ENCODE data around the gene POU4F3.

Gene POU4F3

DNA sequence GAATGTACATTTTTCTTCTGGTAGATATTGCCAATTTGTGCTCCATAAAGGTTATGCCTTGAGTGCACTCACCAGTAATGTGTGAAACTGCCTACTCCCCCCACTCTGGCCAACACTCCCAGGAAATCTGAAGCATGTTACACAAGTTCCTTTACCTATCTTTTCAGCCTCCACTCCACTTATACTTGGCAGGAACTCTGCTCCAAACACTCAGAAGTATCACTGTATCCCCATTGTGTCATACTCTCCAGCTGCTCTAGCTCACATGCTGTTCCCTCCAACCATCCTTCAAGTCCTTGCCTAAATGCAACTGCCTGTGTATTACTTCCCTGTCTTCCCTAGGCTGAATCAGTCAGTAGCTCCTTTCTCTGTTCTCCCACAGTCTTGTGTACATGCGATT is 28.3 kb downstream of the POU4F3 start:
- no peak for TF ChIP-seq SPI1 (IDR thresholded peaks at IDR 0.05; ENCODE audit: borderline replicate concordance, low read depth)
- TF ChIP-seq CTCF (IDR thresholded peaks at IDR 0.05; ENCODE audit: insufficient read depth, low read length): no peak
- TF ChIP-seq, protein P1, sequence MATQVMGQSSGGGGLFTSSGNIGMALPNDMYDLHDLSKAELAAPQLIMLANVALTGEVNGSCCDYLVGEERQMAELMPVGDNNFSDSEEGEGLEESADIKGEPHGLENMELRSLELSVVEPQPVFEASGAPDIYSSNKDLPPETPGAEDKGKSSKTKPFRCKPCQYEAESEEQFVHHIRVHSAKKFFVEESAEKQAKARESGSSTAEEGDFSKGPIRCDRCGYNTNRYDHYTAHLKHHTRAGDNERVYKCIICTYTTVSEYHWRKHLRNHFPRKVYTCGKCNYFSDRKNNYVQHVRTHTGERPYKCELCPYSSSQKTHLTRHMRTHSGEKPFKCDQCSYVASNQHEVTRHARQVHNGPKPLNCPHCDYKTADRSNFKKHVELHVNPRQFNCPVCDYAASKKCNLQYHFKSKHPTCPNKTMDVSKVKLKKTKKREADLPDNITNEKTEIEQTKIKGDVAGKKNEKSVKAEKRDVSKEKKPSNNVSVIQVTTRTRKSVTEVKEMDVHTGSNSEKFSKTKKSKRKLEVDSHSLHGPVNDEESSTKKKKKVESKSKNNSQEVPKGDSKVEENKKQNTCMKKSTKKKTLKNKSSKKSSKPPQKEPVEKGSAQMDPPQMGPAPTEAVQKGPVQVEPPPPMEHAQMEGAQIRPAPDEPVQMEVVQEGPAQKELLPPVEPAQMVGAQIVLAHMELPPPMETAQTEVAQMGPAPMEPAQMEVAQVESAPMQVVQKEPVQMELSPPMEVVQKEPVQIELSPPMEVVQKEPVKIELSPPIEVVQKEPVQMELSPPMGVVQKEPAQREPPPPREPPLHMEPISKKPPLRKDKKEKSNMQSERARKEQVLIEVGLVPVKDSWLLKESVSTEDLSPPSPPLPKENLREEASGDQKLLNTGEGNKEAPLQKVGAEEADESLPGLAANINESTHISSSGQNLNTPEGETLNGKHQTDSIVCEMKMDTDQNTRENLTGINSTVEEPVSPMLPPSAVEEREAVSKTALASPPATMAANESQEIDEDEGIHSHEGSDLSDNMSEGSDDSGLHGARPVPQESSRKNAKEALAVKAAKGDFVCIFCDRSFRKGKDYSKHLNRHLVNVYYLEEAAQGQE (IDR thresholded peaks at IDR 0.05; ENCODE audit: insufficient replicate concordance, low read depth): no peak
- TF ChIP-seq POLR2AphosphoS5 (IDR thresholded peaks at IDR 0.05; ENCODE audit: low read depth): no peak
- TF ChIP-seq GABPA (IDR thresholded peaks at IDR 0.05; ENCODE audit: low read depth): no peak
- no peak for DNase-seq (ENCODE audit: low read depth in 1 of 2, low spot score in 1 of 2)
- Histone ChIP-seq H3K27ac (replicated peaks) (no peak overlapping the region), H3K27me3 (ENCODE audit: insufficient read depth, poor library complexity, severe bottlenecking) (no peaks in the 10 kb centered on the region), H3K4me3 (replicated peaks; ENCODE audit: insufficient read depth, low read length) (no peak overlapping the region)

GRCh38 chr5:146368137-146368536 is 29.5 kb downstream of the POU4F3 start:
- TF ChIP-seq POLR2AphosphoS5 (IDR thresholded peaks at IDR 0.05; ENCODE audit: low read depth) (no peak), CTCF (IDR thresholded peaks at IDR 0.05; ENCODE audit: insufficient read depth, low read length) (no peak), GABPA (IDR thresholded peaks at IDR 0.05; ENCODE audit: low read depth) (no peak), SPI1 (IDR thresholded peaks at IDR 0.05; ENCODE audit: borderline replicate concordance, low read depth) (no peak)
- TF ChIP-seq, protein P1 (IDR thresholded peaks at IDR 0.05; ENCODE audit: insufficient replicate concordance, low read depth): no peak
- H3K27me3 ChIP-seq (ENCODE audit: insufficient read depth, poor library complexity, severe bottlenecking): no peaks in the 10 kb centered on the region
- no peak overlapping the region for H3K27ac ChIP-seq (replicated peaks)
- no peak overlapping the region for H3K4me3 ChIP-seq (replicated peaks; ENCODE audit: insufficient read depth, low read length)
- DNase-seq (ENCODE audit: low read depth in 1 of 2, low spot score in 1 of 2): no peak

- no peak overlapping the region for H3K4me3 ChIP-seq (replicated peaks; ENCODE audit: insufficient read depth, low read length)
- TF ChIP-seq GABPA (IDR thresholded peaks at IDR 0.05; ENCODE audit: low read depth) (no peak), POLR2AphosphoS5 (IDR thresholded peaks at IDR 0.05; ENCODE audit: low read depth) (no peak), CTCF (IDR thresholded peaks at IDR 0.05; ENCODE audit: insufficient read depth, low read length) (no peak), SPI1 (IDR thresholded peaks at IDR 0.05; ENCODE audit: borderline replicate concordance, low read depth) (no peak)
- TF ChIP-seq, protein P1 (IDR thresholded peaks at IDR 0.05; ENCODE audit: insufficient replicate concordance, low read depth): no peak
- no peaks in the 10 kb centered on the region for H3K27me3 ChIP-seq (ENCODE audit: insufficient read depth, poor library complexity, severe bottlenecking)
- H3K27ac ChIP-seq (replicated peaks): no peak overlapping the region
- DNase-seq (ENCODE audit: low read depth in 1 of 2, low spot score in 1 of 2): no peak
Observed at GRCh38 chr5:146369691-146370090, 31.1 kb downstream of the POU4F3 start.

Measured in HL-60 (cell line).